ENCODE data around the gene HPN. TPM values are rescaled to one million over a fixed set of nuclear protein-coding genes. Genes with fewer than 3 reads are reported as not detected.

The HPN gene
- total and polyA plus RNA-seq, 2 experiments from 2014 or later = 21.3 to 36.2 TPM

DNA sequence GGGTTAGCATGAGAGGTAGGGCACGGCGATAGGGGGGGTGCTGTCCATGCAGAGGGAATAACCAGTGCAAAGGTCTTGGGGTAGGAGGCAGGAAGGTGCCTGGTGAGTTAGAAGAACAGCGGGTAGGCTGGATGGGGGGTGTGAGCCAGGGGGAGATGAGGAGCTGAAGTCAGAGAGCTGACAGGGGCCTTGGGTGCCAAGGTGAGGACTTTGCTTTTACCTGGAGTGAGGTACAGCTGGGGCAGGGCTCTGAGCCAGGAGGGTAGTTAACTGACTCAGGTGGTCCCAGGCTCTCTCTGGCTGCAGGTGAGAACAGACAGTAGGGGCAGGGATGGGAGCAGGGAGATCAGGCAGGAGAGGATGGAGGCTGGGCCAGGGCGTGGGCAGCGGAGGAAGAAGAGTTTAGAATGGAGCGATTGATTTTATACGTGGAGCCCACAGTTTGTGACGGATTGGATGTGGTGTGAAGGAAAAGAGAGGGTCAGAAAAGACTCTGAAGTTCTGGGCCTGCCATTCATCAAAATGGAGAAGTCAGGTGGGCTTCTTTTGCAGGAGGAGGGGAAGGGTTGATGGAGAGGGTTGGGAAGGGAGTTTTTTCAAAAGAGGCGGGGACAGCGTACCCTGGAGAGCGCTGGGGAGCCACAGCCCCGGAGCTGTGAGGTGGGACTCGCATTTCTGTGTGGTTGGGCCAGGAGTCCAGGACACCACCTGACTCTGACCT is 42.6 kb upstream of the HPN start:
- peak overlapping the region; percentile 93 for H3K27ac ChIP-seq
- H3K4me1 ChIP-seq (ENCODE audit: low read depth) = peaks cover 11% of the 10 kb centered on the region
- H3K36me3 ChIP-seq = no peaks in the 10 kb centered on the region
- DNase-seq (ENCODE audit: low read depth in 1 of 2, low spot score in 1 of 2) = peak in 1 of 2 donors; percentile 73
- TF ChIP-seq, protein P1, sequence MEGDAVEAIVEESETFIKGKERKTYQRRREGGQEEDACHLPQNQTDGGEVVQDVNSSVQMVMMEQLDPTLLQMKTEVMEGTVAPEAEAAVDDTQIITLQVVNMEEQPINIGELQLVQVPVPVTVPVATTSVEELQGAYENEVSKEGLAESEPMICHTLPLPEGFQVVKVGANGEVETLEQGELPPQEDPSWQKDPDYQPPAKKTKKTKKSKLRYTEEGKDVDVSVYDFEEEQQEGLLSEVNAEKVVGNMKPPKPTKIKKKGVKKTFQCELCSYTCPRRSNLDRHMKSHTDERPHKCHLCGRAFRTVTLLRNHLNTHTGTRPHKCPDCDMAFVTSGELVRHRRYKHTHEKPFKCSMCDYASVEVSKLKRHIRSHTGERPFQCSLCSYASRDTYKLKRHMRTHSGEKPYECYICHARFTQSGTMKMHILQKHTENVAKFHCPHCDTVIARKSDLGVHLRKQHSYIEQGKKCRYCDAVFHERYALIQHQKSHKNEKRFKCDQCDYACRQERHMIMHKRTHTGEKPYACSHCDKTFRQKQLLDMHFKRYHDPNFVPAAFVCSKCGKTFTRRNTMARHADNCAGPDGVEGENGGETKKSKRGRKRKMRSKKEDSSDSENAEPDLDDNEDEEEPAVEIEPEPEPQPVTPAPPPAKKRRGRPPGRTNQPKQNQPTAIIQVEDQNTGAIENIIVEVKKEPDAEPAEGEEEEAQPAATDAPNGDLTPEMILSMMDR (IDR thresholded peaks at IDR 0.05; ENCODE audit: low read depth, low read length) = no peak
- H3K27me3 ChIP-seq = no peaks in the 10 kb centered on the region
- H3K9me3 ChIP-seq (ENCODE audit: low read depth) = no peaks in the 10 kb centered on the region
- peak overlapping the region; percentile 98 for H3K4me3 ChIP-seq

DNA sequence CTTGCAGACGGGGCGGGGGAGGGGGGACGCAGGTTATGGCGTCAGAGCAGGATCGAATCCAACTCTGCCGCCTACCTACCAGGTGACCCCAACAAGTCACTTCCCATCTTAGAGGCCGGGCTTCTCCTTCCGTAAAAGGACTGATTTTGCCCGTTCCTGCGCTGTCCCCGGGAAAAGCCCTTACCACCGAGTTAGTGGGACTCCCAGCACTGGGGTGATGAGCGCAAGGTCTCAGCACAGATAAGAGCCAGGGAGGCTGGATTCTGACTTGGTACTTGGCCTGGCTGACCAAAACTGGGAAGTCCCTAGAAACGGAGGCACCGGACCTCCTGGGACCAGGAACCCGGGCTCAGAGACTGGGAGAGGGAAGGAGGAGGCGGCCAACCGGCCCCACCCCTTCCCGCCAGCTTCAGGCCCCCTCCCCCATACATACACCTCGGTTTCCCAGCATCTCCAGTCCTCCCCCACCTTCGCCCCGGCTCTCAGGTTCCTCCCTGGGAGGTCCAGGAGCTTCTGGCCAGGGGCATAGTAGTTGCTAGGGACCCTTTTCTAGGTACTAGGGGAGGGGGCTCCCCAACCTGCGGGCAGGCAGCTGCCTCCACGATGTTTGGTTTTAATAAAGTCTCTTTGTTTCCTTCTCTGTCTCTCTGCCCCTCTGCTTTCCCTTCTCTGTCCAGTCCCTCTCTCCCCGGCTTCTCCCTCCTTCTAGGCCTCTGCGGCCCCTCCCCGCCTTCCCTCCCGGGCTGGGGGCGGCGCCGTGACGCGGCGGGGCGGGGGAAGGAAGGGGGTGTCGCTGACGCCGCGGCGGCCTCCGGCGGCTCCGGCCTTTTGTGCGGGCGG is 41.8 kb upstream of the HPN start, which contains the start of gene GRAMD1A:
TSS of gene GRAMD1A (plus strand) at position 826 of the 840 bp plus-strand sequence. CDS start 156 bp downstream, outside the sequence.
- H3K4me3 ChIP-seq = peak within 1 kb of the TSS; percentile 98
- peak; percentile 90 to 94 for DNase-seq (ENCODE audit: low read depth in 1 of 2, low spot score in 1 of 2)
- H3K36me3 ChIP-seq = no peaks in the 10 kb centered on the region
- H3K27me3 ChIP-seq = no peaks in the 10 kb centered on the region
- H3K27ac ChIP-seq = peak within 1 kb of the TSS; percentile 93
- TF ChIP-seq, protein P1 (IDR thresholded peaks at IDR 0.05; ENCODE audit: low read depth, low read length) = no peak
- H3K9me3 ChIP-seq (ENCODE audit: low read depth) = no peaks in the 10 kb centered on the region
- H3K4me1 ChIP-seq (ENCODE audit: low read depth) = peaks cover 11% of the 10 kb centered on the region

DNA sequence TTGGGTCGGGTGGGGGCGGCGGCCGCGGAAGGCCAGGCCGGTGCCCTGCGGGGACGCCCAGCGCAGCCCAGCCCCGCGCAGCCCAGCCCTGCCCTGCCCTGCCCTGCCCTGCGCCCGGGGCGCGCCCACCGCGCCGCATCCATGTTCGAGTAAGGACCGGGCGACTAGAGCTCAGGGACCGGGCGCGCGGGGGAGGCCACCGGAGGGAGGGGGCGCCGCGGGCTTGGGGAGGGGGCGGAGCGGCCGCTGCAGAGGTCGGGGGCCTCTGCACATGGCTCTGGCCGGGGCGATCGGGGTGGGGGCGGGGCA is 41.2 kb upstream of the HPN start:
- TF ChIP-seq, protein P1 (IDR thresholded peaks at IDR 0.05; ENCODE audit: low read depth, low read length) = no peak
- Histone ChIP-seq H3K4me3 (peak overlapping the region; percentile 98), H3K27me3 (no peaks in the 10 kb centered on the region), H3K36me3 (no peaks in the 10 kb centered on the region), H3K9me3 (ENCODE audit: low read depth) (no peaks in the 10 kb centered on the region), H3K27ac (peak overlapping the region; percentile 93), H3K4me1 (ENCODE audit: low read depth) (peaks cover 11% of the 10 kb centered on the region)
- no peak for DNase-seq (ENCODE audit: low read depth in 1 of 2, low spot score in 1 of 2)

DNA sequence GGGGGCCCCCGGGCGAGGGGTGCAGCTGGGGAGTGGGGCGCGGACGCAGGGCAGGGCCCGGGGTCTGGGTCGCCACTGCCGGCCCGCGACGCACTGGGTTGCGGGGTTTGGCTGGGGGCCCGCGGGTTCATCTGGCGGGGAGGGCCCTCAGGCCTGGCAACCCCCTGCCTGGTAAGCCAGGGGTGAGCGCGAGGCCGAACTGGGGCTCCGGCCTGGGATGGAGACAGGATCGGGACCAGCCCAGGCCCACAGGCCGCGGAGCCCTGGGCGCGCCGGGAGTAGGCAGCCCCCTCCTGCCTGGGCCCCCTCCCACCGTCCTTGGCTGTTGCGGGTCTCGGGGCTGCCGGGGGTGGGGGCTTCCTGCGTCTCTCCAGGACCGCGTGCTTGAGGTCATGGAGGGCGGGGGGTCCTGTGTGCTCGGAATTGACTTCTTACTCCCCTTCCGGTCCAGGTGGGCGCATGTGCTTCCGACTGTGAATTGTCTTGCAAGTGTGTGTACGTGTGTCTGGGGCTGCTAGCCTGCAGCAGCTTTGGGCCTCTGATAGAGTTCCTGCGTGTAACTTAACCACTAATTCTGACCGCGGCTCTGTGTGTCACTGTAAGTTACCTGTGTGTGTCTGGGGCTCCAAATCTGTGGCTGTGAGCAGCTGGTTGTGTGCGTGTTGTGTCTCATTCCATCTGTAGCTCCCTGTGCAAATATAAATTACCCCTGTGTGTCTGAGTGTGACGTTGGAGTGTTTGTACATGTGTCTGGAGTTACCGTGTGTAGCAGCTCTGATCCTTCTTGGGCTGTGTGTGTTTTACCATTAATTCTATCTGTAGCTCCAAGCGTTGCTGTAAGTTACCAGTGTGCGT is 40.6 kb upstream of the HPN start:
- Histone ChIP-seq H3K4me1 (ENCODE audit: low read depth) (peaks cover 11% of the 10 kb centered on the region), H3K9me3 (ENCODE audit: low read depth) (no peaks in the 10 kb centered on the region), H3K4me3 (peak overlapping the region; percentile 98), H3K36me3 (no peaks in the 10 kb centered on the region), H3K27me3 (no peaks in the 10 kb centered on the region), H3K27ac (peak overlapping the region; percentile 93)
- peak; percentile 43 to 45 for DNase-seq (ENCODE audit: low read depth in 1 of 2, low spot score in 1 of 2)
- TF ChIP-seq, protein P1 (IDR thresholded peaks at IDR 0.05; ENCODE audit: low read depth, low read length) = no peak

DNA sequence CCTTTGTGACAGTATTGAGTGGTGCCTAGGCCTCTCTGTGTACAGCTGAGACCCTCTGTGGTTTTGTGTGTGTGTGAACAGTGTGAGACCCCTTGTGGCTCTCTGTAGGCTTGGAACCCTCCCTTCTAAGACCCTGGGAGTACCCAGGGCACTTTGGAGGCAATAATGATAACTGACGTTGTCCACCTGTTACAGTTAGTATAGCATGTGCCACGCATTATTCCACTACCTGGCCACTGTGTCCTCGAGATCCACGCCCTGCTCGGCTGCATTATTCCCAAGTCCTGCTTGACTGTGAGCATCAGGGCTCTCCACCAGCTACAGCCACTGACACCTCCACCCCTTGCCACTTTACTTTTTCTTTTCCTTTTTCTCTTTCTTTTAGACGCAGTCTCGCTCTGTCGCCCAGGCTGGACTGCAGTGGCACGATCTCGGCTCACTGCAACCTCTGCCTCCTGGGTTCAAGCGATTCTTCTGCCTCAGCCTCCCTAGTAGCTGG is 39.4 kb upstream of the HPN start:
- H3K4me1 ChIP-seq (ENCODE audit: low read depth) = peaks cover 11% of the 10 kb centered on the region
- TF ChIP-seq, protein P1 (IDR thresholded peaks at IDR 0.05; ENCODE audit: low read depth, low read length) = no peak
- H3K27ac ChIP-seq = no peak overlapping the region
- no peaks in the 10 kb centered on the region for H3K9me3 ChIP-seq (ENCODE audit: low read depth)
- no peaks in the 10 kb centered on the region for H3K27me3 ChIP-seq
- no peak overlapping the region for H3K4me3 ChIP-seq
- no peaks in the 10 kb centered on the region for H3K36me3 ChIP-seq
- no peak for DNase-seq (ENCODE audit: low read depth in 1 of 2, low spot score in 1 of 2)

Measured in cardiac muscle cell (in vitro differentiated cells and primary cell).